Fibroblast of pulmonary artery (primary cell): ENCODE results near the gene LPP.
A peak's percentile ranks its signal among the peaks of the same experiment; 100 is the strongest.

ENCODE experiments used
- DNase-seq: peaks from one replicate; pipeline ENCODE4 v3.0.0-alpha.2; 2010; ENCODE audit warnings: low read depth
- H3K4me3 ChIP-seq: replicated peaks from 2 replicates; pipeline ENCODE4 v1.5.1; 2011; ENCODE audit warnings: low read depth, mild to moderate bottlenecking, control low read depth, low read length, moderate library complexity
- CTCF ChIP-seq: IDR thresholded peaks from 2 replicates; pipeline ENCODE4 v1.5.1; 2011; ENCODE audit warnings: mild to moderate bottlenecking, control low read depth, low read length, inconsistent platforms; ENCODE audit errors: missing control alignments

LPP gene

GRCh38 chr3:188234132-188234531, 80.2 kb downstream of the LPP start:
- H3K4me3 ChIP-seq: no peak overlapping the region
- no peak for DNase-seq
- no peak for TF ChIP-seq CTCF

- no peak for TF ChIP-seq CTCF
- H3K4me3 ChIP-seq: no peak overlapping the region
- DNase-seq: no peak
Measured at GRCh38 chr3:188236271-188236670, 82.3 kb downstream of the LPP start.

GRCh38 chr3:188239035-188239434, 85.1 kb downstream of the LPP start:
- no peak overlapping the region for H3K4me3 ChIP-seq
- no peak for DNase-seq
- TF ChIP-seq CTCF: no peak

GRCh38 chr3:188239577-188239976, 85.6 kb downstream of the LPP start:
- no peak for DNase-seq
- TF ChIP-seq CTCF: no peak
- H3K4me3 ChIP-seq: no peak overlapping the region

- DNase-seq: no peak
- H3K4me3 ChIP-seq: no peak overlapping the region
- TF ChIP-seq CTCF: no peak
Measured at GRCh38 chr3:188240189-188240981, 86.4 kb downstream of the LPP start.

GRCh38 chr3:188241072-188241471, 87.1 kb downstream of the LPP start:
- H3K4me3 ChIP-seq: no peak overlapping the region
- no peak for TF ChIP-seq CTCF
- DNase-seq: peak; percentile 48

GRCh38 chr3:188241883-188242282, 87.9 kb downstream of the LPP start:
- H3K4me3 ChIP-seq: no peak overlapping the region
- no peak for TF ChIP-seq CTCF
- no peak for DNase-seq
